CD4-positive, alpha-beta T cell treated with Interleukin-12 subunit alpha and Interleukin-12 subunit beta, for 1 hour (primary cell): Measurements from ENCODE around the gene ATP2C1.
"Not testable (repeated sequence)": the region's sequence is repeated elsewhere in the genome, so short reads cannot be mapped to it uniquely, and the experiment has no call there.

ENCODE experiments used
- DNase-seq: peaks from one replicate; pipeline ENCODE4 v3.0.0-alpha.2; 2020

Gene ATP2C1, protein sequence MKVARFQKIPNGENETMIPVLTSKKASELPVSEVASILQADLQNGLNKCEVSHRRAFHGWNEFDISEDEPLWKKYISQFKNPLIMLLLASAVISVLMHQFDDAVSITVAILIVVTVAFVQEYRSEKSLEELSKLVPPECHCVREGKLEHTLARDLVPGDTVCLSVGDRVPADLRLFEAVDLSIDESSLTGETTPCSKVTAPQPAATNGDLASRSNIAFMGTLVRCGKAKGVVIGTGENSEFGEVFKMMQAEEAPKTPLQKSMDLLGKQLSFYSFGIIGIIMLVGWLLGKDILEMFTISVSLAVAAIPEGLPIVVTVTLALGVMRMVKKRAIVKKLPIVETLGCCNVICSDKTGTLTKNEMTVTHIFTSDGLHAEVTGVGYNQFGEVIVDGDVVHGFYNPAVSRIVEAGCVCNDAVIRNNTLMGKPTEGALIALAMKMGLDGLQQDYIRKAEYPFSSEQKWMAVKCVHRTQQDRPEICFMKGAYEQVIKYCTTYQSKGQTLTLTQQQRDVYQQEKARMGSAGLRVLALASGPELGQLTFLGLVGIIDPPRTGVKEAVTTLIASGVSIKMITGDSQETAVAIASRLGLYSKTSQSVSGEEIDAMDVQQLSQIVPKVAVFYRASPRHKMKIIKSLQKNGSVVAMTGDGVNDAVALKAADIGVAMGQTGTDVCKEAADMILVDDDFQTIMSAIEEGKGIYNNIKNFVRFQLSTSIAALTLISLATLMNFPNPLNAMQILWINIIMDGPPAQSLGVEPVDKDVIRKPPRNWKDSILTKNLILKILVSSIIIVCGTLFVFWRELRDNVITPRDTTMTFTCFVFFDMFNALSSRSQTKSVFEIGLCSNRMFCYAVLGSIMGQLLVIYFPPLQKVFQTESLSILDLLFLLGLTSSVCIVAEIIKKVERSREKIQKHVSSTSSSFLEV

DNA sequence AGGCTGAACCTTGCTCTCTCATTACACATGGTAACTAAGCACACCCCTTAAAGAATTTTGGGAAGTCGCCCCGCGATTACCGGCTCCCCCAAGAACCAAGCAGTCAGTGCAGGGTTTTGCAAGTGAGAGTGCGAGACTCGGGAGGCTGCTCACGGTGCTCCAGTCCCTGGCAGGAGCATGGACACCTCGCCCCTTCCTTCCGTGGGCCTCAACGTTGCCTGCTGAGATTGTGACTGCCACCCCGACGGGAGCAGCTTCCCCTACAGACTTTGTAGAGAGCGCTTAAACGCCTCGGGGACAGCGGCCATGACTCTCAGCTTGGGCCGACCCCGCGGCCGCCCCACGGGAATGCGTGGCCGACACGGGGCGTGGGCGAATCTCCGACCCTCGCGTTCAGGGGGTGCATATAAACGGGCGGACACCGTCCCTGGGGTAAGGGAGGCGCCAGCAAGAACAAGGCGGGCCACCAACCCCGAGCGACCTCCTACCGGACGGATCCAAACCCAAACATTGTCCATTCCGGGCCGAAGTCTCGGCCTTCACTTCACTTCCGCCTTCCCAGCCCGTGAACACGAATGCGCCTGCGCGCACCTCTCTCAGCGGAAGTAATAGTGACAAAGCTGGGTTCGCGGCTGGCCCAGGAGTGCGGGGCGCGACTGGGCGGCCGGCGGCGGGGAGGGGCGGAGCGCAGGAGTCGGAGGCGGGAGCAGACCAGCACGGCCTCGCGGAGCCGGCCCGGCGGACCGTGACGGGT is at the start of gene ATP2C1:
Gene ATP2C1, plus strand, starts transcription at position 709 of the 754 bp plus-strand sequence. CDS start 686 bp downstream, outside the sequence.
- peak; percentile 93 for DNase-seq

DNA sequence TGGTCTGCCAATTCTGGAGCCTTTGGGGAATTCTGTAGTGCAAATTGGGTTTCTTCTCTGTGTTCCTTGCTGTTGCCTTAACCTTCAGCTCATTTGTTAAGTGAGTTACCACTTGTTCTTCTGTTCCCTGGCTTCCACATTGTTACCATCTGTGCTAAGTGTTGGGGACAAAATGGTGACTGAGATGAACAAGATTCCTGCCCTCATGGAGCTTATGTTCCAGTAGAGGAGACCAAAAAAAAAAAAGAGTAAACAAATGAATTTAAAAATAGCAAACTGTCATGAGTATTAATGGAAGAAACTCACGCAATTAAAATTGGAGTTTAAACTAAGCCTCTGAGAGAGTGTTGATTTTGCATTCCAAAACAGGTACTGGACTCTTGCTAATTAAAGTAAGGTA is 49.4 kb upstream of the ATP2C1 start:
- DNase-seq = no peak

DNA sequence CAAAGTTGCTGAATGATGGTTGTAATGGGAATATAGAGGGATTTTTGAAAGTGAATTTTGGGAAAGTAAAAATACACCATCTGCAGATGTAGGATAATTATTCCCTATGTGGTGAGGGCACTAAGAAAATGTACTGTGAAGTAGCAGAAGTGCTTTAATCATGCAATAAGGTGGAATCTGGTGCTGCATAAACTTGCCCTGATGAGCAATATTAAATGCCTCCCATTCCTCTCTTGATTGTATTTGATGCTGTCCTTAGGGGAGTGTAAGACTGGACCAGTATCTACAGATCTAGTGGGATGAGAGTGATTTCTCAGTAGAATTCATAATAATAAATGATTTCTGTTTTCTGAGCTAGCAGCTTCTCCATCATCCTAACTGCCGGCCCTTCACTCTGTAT is 47.7 kb upstream of the ATP2C1 start:
- no peak for DNase-seq

- no peak for DNase-seq
Measured at GRCh38 chr3:130849091-130849552, 44.8 kb upstream of the ATP2C1 start.

GRCh38 chr3:130850044-130850797 is 43.7 kb upstream of the ATP2C1 start:
- peak; percentile 31 for DNase-seq

DNA sequence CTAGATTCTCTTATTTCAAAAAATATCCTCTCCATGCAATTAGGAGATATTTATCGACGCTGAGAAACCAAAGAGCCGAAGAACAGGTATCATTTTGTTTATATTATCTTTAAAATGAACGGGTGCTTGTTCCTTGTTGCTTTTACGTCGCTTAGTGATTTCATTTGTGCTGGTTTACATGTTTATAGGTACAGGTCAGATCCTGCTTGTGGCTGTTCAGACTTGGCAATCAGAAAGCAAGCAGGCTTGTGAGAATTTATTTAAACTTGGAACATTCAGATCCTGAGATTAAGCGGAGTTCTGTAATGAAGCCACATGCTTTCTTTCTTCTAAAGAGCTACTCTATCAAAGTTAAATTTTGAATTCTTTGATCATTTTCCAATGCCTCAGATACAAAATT is 43.0 kb upstream of the ATP2C1 start:
- no peak for DNase-seq

DNA sequence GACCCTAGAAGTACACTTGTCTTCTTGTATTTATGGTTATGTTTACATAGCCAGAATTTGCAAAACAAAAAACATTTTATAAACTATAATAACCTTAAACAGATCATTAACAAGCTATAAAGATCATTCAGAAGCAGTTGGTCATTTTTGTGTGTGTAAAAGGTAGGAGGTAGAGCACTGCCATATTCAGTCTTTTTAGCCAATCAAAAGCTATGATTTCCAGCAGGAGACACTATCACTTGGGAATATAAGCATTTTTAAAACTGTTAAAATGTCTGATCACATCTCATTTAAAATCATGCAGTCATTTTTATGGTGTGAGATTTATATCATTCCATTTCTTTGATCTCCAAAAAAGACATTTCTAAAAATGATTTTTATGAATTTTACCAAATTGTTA is 42.6 kb upstream of the ATP2C1 start:
- DNase-seq = no peak

DNA sequence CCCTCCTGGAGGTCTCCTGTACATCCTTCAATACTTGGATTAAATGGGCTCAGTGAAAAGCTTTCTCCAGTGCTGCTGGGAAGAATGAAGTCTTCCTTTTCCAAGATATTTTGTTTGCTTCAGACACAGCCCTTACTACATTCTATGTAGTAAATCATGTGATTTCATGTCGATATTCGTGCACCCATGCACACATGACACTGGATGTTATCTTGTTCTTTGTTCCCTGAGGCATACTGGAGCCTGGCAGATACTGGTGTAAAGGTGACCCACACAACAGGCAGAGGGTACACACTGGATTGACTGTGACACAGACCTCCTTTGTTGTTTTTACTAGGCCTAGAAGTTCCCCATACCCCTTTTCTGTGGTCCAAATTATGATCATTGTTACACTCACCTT is 40.3 kb upstream of the ATP2C1 start:
- no peak for DNase-seq

- no peak for DNase-seq
Measured at GRCh38 chr3:130854208-130854864, 39.5 kb upstream of the ATP2C1 start.

DNA sequence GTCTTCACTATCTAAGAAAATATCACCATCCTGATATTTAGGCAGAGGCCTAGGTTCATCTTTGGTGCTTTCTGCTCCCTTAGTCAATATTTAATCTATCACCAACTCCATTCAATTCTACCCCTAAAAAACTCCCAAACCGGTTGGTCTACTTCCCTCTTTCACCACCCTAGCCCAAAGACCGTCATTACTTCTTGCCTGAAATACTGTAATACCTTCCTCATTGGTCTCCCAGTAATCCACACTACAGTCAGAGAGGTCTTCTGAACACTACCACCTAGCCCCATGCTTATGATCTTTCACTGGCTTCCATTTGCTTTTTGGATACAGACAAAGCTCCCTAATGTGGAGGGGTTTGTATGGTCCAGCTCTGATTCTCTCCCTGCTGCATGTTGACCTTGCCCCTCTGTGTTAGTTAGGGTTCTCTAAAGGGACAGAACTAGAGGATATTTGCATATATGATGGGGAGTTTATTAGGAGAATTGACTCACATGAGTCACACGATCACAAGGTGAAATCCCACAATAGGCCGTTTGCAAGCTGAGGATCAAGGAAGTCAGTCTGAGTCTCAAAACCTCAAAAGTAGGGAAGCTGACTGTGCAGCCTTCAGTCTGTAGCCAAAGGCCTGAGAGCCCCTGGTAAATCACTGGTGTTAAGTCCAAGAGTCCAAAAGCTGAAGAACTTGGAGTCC is 36.4 kb upstream of the ATP2C1 start:
- DNase-seq = no peak

GRCh38 chr3:130862130-130862529 is 31.8 kb upstream of the ATP2C1 start:
- not testable (repeated sequence) for DNase-seq

DNA sequence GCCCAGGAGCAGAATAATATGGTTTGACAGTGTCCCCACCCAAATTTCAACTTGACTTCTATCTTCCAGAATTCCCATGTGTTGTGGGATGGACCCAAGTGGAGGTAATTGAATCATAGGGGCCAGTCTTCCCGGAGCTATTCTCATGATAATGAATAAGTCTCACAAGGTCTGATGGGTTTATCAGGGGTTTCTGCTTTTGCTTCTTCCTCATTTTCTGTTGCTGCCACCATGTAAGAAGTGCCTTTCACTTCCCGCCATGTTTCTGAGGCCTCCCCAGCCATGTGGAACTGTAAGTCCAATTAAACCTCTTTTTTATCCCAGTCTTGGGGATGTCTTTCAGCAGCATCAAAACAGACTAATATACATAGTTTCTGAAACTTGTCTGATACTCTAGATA is 28.4 kb upstream of the ATP2C1 start:
- no peak for DNase-seq

DNA sequence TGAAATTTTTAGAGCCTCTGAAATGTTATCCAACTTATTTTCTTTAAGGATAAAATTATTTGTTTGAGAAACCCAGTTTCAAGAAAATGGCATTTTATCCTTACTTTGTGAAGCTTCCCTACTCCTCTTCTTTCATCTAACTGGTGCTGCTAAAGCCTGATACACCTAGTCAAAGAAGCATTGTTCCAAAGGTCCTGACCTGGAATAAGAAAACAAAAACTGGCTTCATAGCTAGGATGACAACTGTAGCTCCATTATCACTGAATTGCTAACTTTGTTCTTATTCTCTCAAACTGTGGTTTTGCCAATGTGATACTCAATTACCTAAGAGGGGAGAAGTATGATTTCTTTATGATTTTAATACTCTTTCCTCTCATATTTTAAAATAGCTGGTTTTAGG is 27.6 kb upstream of the ATP2C1 start:
- no peak for DNase-seq

- no peak for DNase-seq
Measured at GRCh38 chr3:130870423-130870822, 23.5 kb upstream of the ATP2C1 start.

DNA sequence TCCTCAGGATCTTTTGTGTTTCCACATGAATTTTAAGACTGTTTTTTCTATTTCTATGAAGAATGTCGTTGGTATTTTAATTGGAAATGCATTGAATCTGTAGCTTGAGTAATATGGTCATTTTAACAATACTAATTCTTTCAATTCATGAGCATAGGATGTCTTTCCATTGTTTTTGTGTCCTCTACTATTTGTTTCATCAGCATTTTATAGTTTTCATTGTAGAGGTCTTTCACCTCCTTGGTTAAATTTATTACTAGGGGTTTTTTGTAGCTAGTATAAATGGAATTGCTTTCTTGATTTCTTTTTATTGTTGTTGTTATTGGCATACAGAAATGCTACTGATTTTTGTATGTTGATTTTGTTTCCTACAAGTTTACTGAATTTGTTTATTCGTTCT is 17.3 kb upstream of the ATP2C1 start:
- DNase-seq = no peak

- DNase-seq = no peak
Measured at GRCh38 chr3:130878464-130878863, 15.4 kb upstream of the ATP2C1 start.

DNA sequence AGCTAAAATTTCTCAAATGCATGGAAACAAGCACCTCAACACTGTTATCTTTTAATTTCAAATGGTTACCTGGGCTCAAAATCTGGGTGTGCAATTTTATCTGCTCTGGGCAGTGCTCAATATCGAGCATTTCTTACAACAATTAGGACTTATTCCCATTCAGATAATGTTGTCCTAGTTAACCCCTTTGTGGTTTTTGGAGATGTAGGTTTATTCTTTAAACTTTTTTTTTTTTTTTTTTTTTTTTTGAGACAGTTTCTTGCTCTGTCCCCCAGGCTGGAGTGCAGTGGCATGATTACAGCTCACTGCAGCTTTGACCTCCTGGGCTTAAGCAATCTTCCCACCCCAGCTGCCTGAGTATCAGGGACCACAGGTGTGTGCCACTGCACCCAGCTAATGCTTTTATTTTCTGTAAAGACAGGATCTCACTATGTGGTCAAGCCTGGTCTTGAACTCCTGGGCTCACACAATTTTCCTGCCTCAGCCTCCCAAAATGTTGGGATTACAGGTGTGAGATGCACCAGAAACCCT is 4.4 kb upstream of the ATP2C1 start:
- no peak for DNase-seq

- peak; percentile 81 for DNase-seq
Measured at GRCh38 chr3:130892759-130893375, 1.0 kb upstream of the ATP2C1 start.

DNA sequence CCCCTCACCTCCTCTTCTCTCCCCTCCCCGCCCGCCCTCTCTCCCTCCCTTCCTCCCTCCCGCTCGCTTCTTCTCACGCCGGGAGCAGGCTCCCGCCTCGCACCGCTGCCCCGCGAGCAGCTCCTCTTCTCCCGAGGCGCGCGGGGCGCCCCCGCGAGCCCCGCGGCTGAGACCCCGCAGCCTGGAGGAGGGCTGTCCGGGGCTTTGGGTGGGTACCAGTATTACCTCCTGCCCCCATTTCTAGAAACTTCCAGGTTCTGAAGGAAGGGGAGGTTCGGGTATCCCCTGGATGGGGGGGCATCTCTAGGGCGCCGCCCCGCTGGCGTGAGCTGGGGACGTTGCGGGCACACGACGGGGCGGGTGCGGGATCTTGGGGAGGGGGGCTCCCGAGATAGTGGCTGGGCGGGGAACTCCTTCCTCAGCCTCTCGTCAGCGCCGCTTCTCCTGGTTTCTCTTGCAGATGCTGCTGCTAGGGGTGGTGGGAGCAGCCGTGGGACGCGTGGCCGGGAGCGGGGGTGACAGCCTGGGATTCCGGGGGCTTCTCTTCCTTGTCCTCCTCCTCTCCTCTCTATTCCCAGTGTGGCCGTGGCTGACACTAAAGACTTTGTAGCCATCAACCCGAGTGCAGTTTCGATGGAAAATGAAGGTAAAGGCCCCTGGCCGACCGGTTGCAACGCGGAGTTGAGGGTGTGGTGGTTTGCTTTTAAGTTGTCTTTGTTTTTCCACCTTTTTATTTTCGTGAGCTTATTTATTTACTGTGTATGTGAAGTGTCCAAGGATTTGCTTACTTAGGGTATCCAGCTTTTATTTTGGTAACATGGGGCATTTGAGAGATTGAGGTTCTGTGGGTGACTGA is 474 bp downstream of the ATP2C1 start:
- DNase-seq = peak; percentile 64

DNA sequence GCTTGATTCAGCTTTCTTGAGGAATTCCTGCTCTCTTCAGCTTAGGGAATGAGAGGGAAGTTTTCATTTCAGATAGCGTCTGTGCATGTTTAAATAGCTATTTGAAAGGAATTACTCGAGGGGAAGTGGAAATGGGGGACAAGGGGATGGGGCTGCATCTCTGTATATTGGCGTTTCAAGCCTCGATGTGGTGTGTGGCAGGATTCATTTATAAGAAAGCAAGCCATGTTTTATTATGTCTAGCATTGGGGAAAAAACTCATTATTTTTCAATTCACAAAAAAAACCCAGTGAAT is 1.0 kb downstream of the ATP2C1 start:
- no peak for DNase-seq
